Hepatocyte (in vitro differentiated cells): ENCODE data around the gene SIM2.

ENCODE experiments used
- CTCF ChIP-seq: fragments of 200-600 bp; sonication (generic); IDR thresholded peaks from 2 replicates; pipeline ENCODE4 v1.5.1; 2016; ENCODE audit warnings: antibody characterized with exemption, mild to moderate bottlenecking; ENCODE audit not compliant: poor library complexity
- EZH2 ChIP-seq: fragments of 200-600 bp; sonication (generic); IDR thresholded peaks from 2 replicates; pipeline ENCODE4 v1.6.1; 2016; ENCODE audit warnings: antibody characterized with exemption, mild to moderate bottlenecking, borderline replicate concordance
- EZH2phosphoT487 ChIP-seq: fragments of 200-600 bp; sonication (generic); IDR thresholded peaks from one replicate; pipeline ENCODE4 v1.6.1; 2018; ENCODE audit warnings: antibody characterized with exemption, mild to moderate bottlenecking, low read depth, moderate library complexity; ENCODE audit not compliant: unreplicated experiment, severe bottlenecking

GRCh38 chr21:36768496-36768895 lies 69.6 kb downstream of the SIM2 start:
- TF ChIP-seq EZH2 = no peak
- TF ChIP-seq CTCF = no peak
- TF ChIP-seq EZH2phosphoT487 = no peak
